Measurements from ENCODE around the gene TAS2R31. TPM values are rescaled to one million over a fixed set of nuclear protein-coding genes. Genes with fewer than 3 reads are reported as not detected.

The TAS2R31 gene
- polyA plus RNA-seq, 2 of the 4 experiments (the other 2 are of a cell fraction) = 0.17 to 1.1 TPM

DNA sequence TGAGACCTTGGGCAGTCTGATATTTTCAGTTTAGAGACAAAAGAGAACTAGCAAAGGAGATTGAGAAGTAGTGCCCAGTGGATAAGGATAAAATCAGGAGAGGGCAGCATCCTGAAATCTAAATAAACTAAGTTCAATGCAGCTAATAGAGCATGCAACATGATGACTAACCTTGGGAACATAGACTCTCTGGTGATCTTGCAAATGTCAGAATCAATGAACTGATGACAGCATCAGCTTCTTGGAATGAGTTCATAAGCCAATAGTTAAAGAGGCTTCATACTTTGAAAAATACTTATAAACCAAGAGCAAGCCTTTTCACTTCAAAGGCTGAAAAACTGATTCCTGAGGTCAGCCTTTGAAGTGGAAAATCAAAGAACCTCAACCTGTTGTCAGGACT, 17.0 kb downstream of the TAS2R31 start (continued):
- TF ChIP-seq CBX8 (IDR thresholded peaks at IDR 0.05) (no peak), PBX3 (IDR thresholded peaks at IDR 0.05) (no peak)

DNA sequence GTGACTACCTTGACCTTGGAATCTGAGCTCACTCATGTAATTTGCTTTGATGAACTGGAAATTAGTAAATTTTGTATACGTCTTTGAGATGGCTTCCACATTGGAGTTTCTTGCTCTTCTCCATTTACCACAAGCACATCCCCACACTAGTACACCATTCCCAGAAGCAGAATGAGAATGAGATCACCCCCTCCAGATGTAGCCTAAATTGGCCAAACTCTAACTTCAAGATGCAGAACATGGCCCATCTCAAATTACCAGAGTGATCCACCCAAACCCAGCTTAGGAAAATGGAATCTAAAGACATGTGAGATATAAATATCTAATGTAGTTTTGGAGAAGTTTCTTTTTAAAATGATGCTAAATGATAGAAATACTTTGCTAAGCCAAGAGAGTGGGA, 23.6 kb downstream of the TAS2R31 start:
- FAIRE-seq (no peak), ATAC-seq (no peak), DNase-seq (ENCODE audit: low read depth in 1 of 2, low spot score in 1 of 2) (no peak)
- TF ChIP-seq KDM5A (IDR thresholded peaks at IDR 0.05) = no peak
- no peak for TF ChIP-seq HOXB13 (CRISPR knock-in tag; IDR thresholded peaks at IDR 0.05; ENCODE audit: low read depth)
- TF ChIP-seq, protein P1, sequence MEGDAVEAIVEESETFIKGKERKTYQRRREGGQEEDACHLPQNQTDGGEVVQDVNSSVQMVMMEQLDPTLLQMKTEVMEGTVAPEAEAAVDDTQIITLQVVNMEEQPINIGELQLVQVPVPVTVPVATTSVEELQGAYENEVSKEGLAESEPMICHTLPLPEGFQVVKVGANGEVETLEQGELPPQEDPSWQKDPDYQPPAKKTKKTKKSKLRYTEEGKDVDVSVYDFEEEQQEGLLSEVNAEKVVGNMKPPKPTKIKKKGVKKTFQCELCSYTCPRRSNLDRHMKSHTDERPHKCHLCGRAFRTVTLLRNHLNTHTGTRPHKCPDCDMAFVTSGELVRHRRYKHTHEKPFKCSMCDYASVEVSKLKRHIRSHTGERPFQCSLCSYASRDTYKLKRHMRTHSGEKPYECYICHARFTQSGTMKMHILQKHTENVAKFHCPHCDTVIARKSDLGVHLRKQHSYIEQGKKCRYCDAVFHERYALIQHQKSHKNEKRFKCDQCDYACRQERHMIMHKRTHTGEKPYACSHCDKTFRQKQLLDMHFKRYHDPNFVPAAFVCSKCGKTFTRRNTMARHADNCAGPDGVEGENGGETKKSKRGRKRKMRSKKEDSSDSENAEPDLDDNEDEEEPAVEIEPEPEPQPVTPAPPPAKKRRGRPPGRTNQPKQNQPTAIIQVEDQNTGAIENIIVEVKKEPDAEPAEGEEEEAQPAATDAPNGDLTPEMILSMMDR (IDR thresholded peaks at IDR 0.05) = no peak
- Histone ChIP-seq H3K4me3 (no peak overlapping the region), H3K27ac (no peak overlapping the region), H3K4me1 (no peaks in the 10 kb centered on the region), H3K4me2 (no peak overlapping the region), H3K9me3 (no peaks in the 10 kb centered on the region)
- WGBS (ENCODE audit: missing lambda C conversion rate) = 100% methylated on average over 1 of the region's 1 CpG
- CTCF ChIA-PET = interaction anchor here (0.5 kb wide), 1 partner anchor 130 kb away, joined by 3 read pairs; no protein-coding TSS in a partner anchor
- POLR2A ChIA-PET = interaction anchor here (1.3 kb wide), 1 partner anchor 163 kb away, joined by 3 read pairs; the partner anchor contains the start of gene SMIM10L1

DNA sequence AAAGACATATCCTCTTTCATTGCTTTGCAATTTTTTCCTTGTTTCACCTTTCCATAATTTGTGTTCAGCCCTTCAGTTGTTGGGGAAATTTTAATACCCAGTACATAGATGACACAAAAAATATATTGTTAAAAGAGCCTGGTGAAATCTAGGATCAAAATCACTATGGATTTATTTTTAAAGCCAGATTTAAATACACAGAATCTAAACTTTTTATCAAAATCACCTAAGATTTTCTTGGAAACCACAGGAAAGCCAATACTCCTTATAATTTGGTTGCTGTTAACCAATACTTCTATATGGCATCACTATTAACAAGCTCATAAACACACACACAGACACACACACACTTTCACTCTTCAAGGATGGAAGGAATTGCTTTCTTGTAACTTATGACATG, 33.0 kb downstream of the TAS2R31 start, which contains the start of gene TAS2R20:
TAS2R20 (minus strand) TSS at position 101 of the 400 bp plus-strand sequence. CDS start 429 bp downstream, outside the sequence.
- no peak within 1 kb of the TSS for H3K27ac ChIP-seq
- no peak for FAIRE-seq
- ChIA-PET POLR2A (no interaction called here), CTCF (no interaction called here)
- no peak for ATAC-seq
- DNase-seq (ENCODE audit: low read depth in 1 of 2, low spot score in 1 of 2) = no peak
- H3K4me2 ChIP-seq = no peak within 1 kb of the TSS
- H3K4me3 ChIP-seq = no peak within 1 kb of the TSS
- no peaks in the 10 kb centered on the region for H3K4me1 ChIP-seq
- no peaks in the 10 kb centered on the region for H3K9me3 ChIP-seq
- TF ChIP-seq PHF8 (IDR thresholded peaks at IDR 0.05; ENCODE audit: borderline replicate concordance, low read depth) (no peak), MYC (IDR thresholded peaks at IDR 0.05; ENCODE audit: borderline replicate concordance, low read length) (no peak), TFCP2L1 (CRISPR knock-in tag; IDR thresholded peaks at IDR 0.05) (no peak), EHMT2 (IDR thresholded peaks at IDR 0.05; ENCODE audit: low read depth) (no peak), HDAC2 (IDR thresholded peaks at IDR 0.05) (no peak), PBX3 (IDR thresholded peaks at IDR 0.05) (no peak), ZFP36 (IDR thresholded peaks at IDR 0.05; ENCODE audit: borderline replicate concordance, partially characterized antibody) (no peak), NPAS2 (CRISPR knock-in tag; IDR thresholded peaks at IDR 0.05; ENCODE audit: borderline replicate concordance) (no peak), CBX2 (IDR thresholded peaks at IDR 0.05; ENCODE audit: borderline replicate concordance, low read depth) (no peak), ZNF302 (CRISPR knock-in tag; IDR thresholded peaks at IDR 0.05) (no peak), FOSL2 (IDR thresholded peaks at IDR 0.05) (no peak), FOSL2 (CRISPR knock-in tag; IDR thresholded peaks at IDR 0.05) (no peak), KDM1A (IDR thresholded peaks at IDR 0.05; ENCODE audit: low read depth) (no peak), MAZ (IDR thresholded peaks at IDR 0.05; ENCODE audit: borderline replicate concordance, low read depth, low read length) (no peak), RFX5 (IDR thresholded peaks at IDR 0.05) (no peak)
- TF ChIP-seq, protein P2, sequence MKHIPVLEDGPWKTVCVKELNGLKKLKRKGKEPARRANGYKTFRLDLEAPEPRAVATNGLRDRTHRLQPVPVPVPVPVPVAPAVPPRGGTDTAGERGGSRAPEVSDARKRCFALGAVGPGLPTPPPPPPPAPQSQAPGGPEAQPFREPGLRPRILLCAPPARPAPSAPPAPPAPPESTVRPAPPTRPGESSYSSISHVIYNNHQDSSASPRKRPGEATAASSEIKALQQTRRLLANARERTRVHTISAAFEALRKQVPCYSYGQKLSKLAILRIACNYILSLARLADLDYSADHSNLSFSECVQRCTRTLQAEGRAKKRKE (CRISPR knock-in tag; IDR thresholded peaks at IDR 0.05; ENCODE audit: low read depth) = no peak
